T47D (cell line): Measurements from ENCODE around the gene SATB2.

Source experiments
- DNase-seq, 2 experiments: peaks; one replicate each; pipeline versions ENCODE4 v3.0.0 to v3.0.0-alpha.2; 2011 to 2012; ENCODE audit warnings: low read depth in 1 of 2, low spot score in 1 of 2
- JUND ChIP-seq: IDR thresholded peaks from 2 replicates; pipeline ENCODE4 v1.6.1; 2012; ENCODE audit warnings: low read depth
- in situ Hi-C: cut with HindIII; loops from 2 replicates; pipeline ENCODE4 v1.10.0; 2016; ENCODE audit warnings: low sequenced_read_pairs, low pct_unique_long_range_greater_than_20kb

SATB2 gene

GRCh38 chr2:199457147-199458008, at the start of gene SATB2:
TSS of gene SATB2 (minus strand) at chr2:199457939. CDS start at chr2:199456037, 1,902 bp downstream.
- peak in 1 of 2 experiments; percentile 53 for DNase-seq
- in situ Hi-C loops = no loop called here
- no peak for TF ChIP-seq JUND

DNA sequence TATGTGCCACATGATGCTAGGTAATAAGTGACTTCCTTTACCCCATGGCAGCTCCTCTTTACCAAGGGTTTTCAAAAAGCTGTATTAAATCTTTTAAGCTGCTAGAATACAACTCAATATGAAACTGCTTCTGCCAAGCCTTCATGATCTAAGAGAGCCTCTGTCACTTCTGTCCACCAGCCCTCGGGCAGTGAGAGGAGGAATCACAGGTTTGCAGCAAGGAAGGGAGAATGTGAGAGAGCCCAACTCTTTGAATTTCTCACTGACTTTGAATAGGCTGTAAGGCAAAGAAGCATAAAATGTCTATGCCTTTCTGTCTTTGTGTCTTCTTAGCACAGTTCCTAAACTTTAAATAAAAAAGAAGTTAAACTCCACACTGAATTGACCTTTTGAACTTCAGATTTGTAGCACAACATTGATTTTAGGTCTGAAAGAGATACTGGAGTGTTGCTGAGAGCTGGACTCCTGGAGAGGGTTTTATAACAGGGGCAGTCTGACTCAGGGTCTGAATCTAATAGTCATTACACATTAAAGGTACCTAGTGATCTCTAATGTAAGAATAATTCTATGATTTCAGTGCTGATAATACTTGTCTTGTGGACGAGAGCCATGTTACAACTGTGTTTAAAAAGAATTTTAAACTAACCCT, 48.1 kb upstream of the SATB2 start:
- DNase-seq = no peak
- in situ Hi-C loops = no loop called here
- TF ChIP-seq JUND = no peak

- in situ Hi-C loops = no loop called here
- DNase-seq = no peak
- TF ChIP-seq JUND = no peak
Measured at GRCh38 chr2:199503148-199503547, 45.4 kb upstream of the SATB2 start.

GRCh38 chr2:199499005-199499404, 41.3 kb upstream of the SATB2 start:
- DNase-seq = no peak
- no peak for TF ChIP-seq JUND
- in situ Hi-C loops = no loop called here

- in situ Hi-C loops = no loop called here
Measured at GRCh38 chr2:199495147-199495546, 37.4 kb upstream of the SATB2 start.

GRCh38 chr2:199490049-199490448, 32.3 kb upstream of the SATB2 start:
- peak in 1 of 2 experiments; percentile 5 for DNase-seq
- TF ChIP-seq JUND = no peak
- in situ Hi-C loops = no loop called here

More at GRCh38 chr2:199495147-199495546, 37.4 kb upstream of the SATB2 start:
- TF ChIP-seq JUND = no peak
- DNase-seq = no peak

DNA sequence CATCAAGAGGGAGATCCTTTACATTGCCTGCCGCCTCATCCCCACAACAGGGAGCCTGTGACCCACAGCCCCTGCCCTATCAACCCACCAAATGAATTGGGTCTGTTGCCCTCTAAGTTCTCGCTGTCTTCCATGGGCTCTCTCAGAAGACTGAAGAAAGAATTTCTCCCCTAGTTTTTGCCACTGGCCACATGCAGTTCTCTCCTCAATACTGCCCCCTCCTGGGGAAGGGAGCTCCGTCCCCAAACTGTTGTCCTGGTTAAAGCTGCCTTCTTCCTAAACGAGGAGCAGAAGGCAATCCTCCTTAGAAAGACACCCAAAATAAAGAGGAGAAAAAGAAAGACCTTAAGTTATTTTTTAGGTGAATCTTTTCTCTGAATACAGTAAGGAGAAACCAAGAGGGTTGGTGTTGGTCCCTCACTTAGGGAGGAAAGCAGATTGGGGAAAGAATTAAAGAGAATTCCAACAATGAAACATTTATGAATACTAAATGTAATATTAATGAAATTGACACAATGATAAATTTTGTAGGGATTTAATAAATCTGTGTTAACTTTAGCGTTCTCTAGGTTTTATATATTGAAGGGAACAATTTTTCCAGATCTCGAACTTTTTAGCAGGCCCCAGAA, 31.1 kb upstream of the SATB2 start:
- TF ChIP-seq JUND = no peak
- peak in 1 of 2 experiments; percentile 59 for DNase-seq
- in situ Hi-C loops = no loop called here

DNA sequence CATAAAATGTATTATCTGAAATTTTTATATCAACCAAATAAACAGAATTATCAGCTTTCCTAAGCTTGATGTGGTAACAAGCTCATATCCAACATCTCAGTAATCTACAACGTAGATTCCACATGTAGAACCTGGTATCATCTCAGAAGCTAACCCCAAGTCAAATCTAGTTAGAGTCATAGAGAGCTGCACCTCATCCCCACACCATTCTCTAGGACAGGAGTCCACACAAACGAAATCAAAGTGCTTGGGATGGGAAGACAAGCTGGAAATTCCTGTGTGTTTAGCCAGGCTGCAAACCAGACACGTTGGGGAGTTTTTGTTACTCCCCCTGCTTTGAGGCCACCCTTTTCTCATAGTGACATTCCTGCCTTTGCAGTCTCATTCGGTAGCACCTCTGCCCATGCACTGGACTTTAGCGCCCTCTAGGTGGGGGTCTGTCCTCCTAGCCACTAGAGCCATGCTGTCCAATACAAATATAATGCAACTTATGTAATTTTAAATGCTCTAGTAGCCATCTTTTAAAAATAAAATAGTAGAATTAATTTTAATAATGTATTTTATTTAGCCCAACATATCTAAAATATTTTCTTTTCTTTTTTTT, 28.1 kb upstream of the SATB2 start:
- peak in 1 of 2 experiments; percentile 76 for DNase-seq
- TF ChIP-seq JUND = no peak
- in situ Hi-C loops = no loop called here

DNA sequence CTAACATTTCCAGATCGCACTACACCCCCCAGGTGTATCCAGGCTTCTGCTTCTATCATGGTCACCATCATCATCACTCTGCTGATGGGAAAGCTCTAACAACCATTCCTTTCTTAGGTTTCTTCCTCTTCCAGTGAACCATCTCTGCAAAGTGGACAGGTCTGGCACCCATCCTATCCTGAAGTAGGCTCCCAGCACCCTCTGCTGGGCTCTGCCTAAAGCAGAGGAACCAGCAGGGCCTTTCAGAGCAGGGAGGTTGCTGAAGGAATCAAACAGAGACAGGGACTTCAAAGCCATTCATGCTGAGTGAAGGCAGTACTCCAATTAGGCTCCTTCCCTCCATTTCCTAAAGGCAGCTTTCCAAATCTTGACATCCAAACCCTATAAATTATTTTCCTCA, 27.2 kb upstream of the SATB2 start:
- in situ Hi-C loops = no loop called here
- peak in 1 of 2 experiments; percentile 52 for DNase-seq
- no peak for TF ChIP-seq JUND

DNA sequence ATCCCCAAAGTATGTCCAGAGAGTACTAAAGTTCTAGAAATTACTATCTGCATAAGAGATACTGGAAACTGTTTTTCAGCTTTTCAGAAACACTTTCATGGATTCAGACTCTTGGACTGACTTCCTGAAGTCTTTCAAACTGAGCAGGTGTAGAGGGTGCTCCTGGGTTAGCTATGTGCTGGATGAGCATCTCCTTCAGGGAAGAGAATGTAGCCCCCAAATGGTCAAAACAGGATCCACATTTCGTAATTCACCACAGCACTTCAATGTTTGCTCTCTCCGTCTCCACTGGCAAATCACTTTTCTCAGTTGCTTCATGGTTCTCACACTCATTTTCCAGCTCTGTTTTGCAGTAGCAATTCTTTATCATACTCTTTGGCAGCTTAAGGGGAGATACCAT, 23.2 kb upstream of the SATB2 start:
- no peak for DNase-seq
- no peak for TF ChIP-seq JUND
- in situ Hi-C loops = no loop called here

- no peak for DNase-seq
- TF ChIP-seq JUND = no peak
- in situ Hi-C loops = no loop called here
Measured at GRCh38 chr2:199477277-199477834, 19.6 kb upstream of the SATB2 start.

DNA sequence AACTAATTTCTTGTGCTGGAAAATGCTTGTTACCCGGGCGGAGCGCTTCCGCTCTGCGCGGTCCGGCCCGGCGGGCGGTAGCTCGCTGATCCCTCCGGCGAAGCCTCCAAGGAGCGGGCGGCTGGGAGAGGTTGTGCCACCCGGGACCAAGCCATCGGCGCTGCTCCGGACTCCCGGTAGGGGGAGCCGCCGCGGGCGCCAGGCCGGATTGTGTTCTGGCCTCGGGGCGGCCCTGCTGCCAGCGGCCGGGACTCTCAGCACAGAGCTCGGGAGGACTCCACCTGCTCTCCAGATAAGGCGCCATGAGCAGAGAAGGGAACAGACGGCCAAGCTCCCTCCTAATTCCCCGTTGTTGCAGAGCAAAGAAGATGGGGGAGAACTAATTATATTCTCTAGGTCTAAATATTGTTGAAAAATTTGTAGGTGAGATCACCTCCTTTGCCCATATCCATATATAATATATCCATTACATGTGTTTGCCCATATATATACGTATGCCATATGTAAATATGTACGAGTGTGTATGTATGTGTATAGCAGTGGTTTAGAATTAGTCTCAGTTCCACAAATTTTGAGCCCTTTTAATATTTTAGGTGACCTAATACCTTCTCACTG, 13.8 kb upstream of the SATB2 start:
- no peak for TF ChIP-seq JUND
- DNase-seq = peak in 1 of 2 experiments; percentile 59
- in situ Hi-C loops = no loop called here
